NCI-H524 (cell line): ENCODE data around the gene ANXA10.
"Not testable (repeated sequence)": the region's sequence is repeated elsewhere in the genome, so short reads cannot be mapped to it uniquely, and the experiment has no call there.

Experiments
- DNase-seq, 2 experiments: peaks; one replicate each; lab custom pipeline; 2025; lab: John Stamatoyannopoulos, UW

Gene ANXA10

DNA sequence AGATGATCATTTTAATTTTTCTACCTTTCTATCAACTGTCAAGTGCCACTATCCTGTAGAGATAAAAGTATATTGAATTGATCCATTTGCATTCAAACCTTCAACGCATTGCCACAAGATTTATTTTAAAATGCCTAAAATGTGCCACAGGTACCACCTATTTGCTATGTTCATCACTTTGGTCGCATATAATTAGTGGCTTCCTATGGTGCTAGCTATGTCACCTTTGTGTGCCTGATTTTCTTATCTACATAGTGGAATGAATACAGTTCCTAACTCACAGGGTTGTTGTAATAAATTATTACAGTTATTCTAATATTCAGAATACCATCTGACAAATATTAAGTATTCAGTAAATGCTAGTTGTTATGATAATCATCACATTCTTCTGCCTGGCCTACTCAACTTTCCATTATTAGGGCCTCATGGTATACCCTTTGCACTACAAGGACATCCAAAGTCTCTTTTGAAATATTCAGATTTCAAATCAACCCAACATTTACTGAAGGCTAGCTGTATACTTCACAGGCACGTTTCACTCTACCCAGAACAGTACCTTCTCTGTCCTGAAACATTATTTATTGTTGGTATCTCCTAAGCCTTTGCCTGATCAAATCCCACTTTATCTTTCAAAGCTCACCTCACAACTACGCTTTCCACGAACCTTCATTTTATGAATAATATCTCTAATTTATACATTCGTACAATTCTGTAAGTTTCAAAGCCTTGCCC, 62.4 kb downstream of the ANXA10 start:
- DNase-seq, result no peak

DNA sequence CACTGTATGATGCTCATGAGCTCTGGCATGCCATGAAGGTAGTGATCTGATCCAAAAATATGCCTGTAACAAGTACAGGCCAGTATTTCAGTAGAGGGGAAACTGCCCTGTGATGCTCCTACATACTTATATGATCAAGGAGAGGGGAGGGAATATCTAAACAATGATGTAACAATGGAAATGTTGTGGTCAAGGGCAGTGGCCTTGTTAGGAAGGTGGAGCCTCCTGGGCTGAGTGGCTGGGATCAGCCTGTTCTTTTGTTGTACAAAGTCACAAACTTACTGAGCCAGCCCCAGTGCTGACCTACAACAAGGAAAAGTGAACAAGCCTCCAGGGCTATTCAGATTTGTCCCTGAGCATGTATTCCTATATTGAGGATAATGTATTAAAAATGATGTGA, 70.3 kb downstream of the ANXA10 start:
- DNase-seq, result no peak

DNA sequence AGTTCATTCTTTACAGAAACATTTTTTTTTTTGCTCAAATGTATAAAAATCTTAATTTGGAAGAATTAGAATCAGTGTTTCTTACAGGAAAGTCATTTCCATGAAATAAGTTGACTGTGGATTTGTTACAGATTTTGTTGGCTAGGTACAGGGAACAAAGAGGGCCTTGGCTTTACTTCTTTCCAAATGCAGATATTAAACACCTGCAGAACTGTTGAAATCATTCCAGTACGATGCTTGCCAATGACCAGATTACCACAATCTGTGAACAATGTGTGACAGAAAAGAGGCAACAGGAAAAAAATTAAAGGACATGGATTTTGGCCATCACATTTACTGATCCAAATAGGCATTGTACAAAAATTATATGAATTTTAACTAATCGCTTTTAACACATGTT, 70.8 kb downstream of the ANXA10 start:
- no peak for DNase-seq

- DNase-seq, result no peak
These were observed 71.7 kb downstream of the ANXA10 start for GRCh38 chr4:168164045-168164444.

GRCh38 chr4:168164915-168165548, 72.7 kb downstream of the ANXA10 start:
- no peak for DNase-seq

GRCh38 chr4:168167714-168168284, 75.5 kb downstream of the ANXA10 start:
- DNase-seq, result no peak

GRCh38 chr4:168174308-168174707, 82.0 kb downstream of the ANXA10 start:
- DNase-seq, result no peak

- DNase-seq, result no peak
These were observed 85.3 kb downstream of the ANXA10 start for GRCh38 chr4:168177546-168178149.

- peak in 1 of 2 experiments; percentile 18 for DNase-seq
These were observed 91.6 kb downstream of the ANXA10 start for GRCh38 chr4:168183717-168184571.

- no peak for DNase-seq
These were observed 96.4 kb downstream of the ANXA10 start for GRCh38 chr4:168188754-168189153.

- no peak for DNase-seq
These were observed 105.6 kb downstream of the ANXA10 start for GRCh38 chr4:168197926-168198325.

GRCh38 chr4:168199260-168199957, 107.1 kb downstream of the ANXA10 start:
- peak in 1 of 2 experiments; percentile 26 for DNase-seq

- no peak for DNase-seq
These were observed 108.3 kb downstream of the ANXA10 start for GRCh38 chr4:168200685-168201084.

GRCh38 chr4:168203233-168203911, 111.0 kb downstream of the ANXA10 start:
- no peak for DNase-seq

GRCh38 chr4:168208957-168209614, 116.7 kb downstream of the ANXA10 start:
- no peak for DNase-seq

- no peak for DNase-seq
These were observed 120.3 kb downstream of the ANXA10 start for GRCh38 chr4:168212656-168213055.

DNA sequence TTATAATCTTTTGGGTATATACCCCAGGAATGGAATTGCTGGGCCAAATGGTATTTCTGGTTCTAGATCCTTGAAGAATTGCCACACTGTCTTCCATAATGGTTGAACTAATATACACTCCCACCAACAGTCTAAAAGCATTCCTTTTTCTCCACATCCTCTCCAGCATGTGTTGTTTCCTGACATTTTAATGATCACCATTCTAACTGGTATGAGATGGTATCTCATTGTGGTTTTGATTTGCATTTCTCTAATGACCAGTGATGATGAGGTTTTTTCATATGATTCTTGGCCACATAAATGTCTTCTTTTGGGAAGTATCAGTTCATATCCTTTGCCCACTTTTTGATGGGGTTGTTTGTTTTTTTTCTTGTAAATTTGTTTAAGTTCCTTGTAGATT, 121.2 kb downstream of the ANXA10 start:
- not testable (repeated sequence) for DNase-seq

- no peak for DNase-seq
These were observed 126.3 kb downstream of the ANXA10 start for GRCh38 chr4:168218645-168219044.

DNA sequence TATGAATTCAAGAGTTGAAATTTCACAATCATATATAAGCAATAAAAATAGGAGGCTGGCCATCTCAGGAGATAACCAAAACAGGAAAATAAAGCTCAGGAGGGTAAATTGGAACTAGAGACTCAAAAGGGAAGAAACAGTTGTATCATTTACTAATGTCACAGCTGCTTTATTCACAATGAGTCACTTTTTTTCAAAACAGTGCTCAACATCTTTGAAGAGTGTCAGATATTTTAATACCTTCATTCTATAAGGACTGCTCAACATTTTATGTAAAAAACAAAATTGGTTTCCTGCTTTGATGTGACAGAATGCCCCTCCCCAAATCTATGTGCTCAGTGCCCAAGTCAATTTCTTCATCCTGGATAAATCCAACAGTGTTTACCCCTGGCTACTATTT, 128.6 kb downstream of the ANXA10 start:
- no peak for DNase-seq

DNA sequence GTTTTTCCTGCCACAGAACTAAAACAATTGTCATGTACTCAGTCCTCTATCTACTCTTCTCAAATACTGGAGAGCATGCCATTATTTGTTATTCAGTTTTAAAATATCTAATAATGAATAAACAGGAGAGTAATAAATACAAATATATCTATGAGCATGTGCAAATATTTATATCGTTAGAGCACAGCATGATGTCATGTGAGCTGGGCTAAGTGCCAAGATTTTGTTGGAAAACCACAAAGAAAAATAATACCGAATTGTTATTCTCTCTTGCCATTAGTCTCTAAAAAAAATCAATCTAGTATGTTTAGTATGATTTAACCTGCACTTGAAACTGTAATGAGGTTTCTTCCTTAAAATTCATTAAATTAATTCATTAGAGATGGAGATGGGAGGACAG, 129.0 kb downstream of the ANXA10 start:
- DNase-seq, result no peak
